HepG2 (cell line): ENCODE data around the gene ALKBH2. TPM values are rescaled to one million over a fixed set of nuclear protein-coding genes. Genes with fewer than 3 reads are reported as not detected.

Experiments used
- CBX5 ChIP-seq: sonication (generic); formaldehyde crosslinking; IDR thresholded peaks from 2 replicates; pipeline ENCODE4 v1.4.0; 2020; ENCODE audit warnings: missing genetic modification reagents, borderline replicate concordance
- CSRNP2 ChIP-seq: sonication (generic); formaldehyde crosslinking; conservative IDR thresholded peaks from 2 replicates; pipeline ENCODE4 v1.8.0; 2022; ENCODE audit warnings: low read depth, missing genetic modification reagents
- CTCF ChIP-seq: sonication (generic); formaldehyde crosslinking; IDR thresholded peaks from 2 replicates; pipeline ENCODE4 v1.5.0; 2020; ENCODE audit warnings: mild to moderate bottlenecking, missing genetic modification reagents, moderate library complexity
- HOXA9 ChIP-seq: sonication (generic); formaldehyde crosslinking; IDR thresholded peaks from 2 replicates; pipeline ENCODE4 v1.8.1; 2022; ENCODE audit warnings: missing genetic modification reagents, mild to moderate bottlenecking, moderate library complexity, borderline replicate concordance
- IRF1 ChIP-seq: sonication (generic); formaldehyde crosslinking; IDR thresholded peaks from 2 replicates; pipeline ENCODE4 v1.4.0; 2020; ENCODE audit warnings: low read depth, mild to moderate bottlenecking, missing genetic modification reagents
- KLF6 ChIP-seq: IDR thresholded peaks from 2 replicates; pipeline ENCODE4 v1.8.0; 2016; ENCODE audit warnings: missing biosample characterization, missing genetic modification reagents
- MTA1 ChIP-seq: sonication (generic); formaldehyde crosslinking; IDR thresholded peaks from 2 replicates; pipeline ENCODE4 v1.4.0; 2020; ENCODE audit warnings: missing genetic modification reagents, mild to moderate bottlenecking, borderline replicate concordance
- MZF1 ChIP-seq: sonication (generic); formaldehyde crosslinking; IDR thresholded peaks from 2 replicates; pipeline ENCODE4 v1.8.1; 2023; ENCODE audit warnings: mild to moderate bottlenecking, missing genetic modification reagents, borderline replicate concordance
- NCOR1 ChIP-seq: fragments of 200-600 bp; sonication (generic); IDR thresholded peaks from 2 replicates; pipeline ENCODE4 v1.7.0; 2017; ENCODE audit warnings: antibody characterized with exemption, low read length, borderline replicate concordance
- PLSCR1 ChIP-seq: sonication (generic); formaldehyde crosslinking; IDR thresholded peaks from 2 replicates; pipeline ENCODE4 v1.5.0; 2020; ENCODE audit warnings: missing genetic modification reagents, mild to moderate bottlenecking, borderline replicate concordance
- RBM22 ChIP-seq: fragments of 200-400 bp; formaldehyde crosslinking; optimal IDR thresholded peaks from 2 replicates; pipeline ENCODE3; 2017; ENCODE audit warnings: mild to moderate bottlenecking, low read length, moderate library complexity
- RXRB ChIP-seq: IDR thresholded peaks from 2 replicates; pipeline ENCODE4 v1.6.1; 2016; ENCODE audit warnings: borderline replicate concordance, missing genetic modification reagents, missing compliant biosample characterization
- SKI ChIP-seq: fragments of 450-650 bp; IDR thresholded peaks from one replicate; pipeline ENCODE4 v1.6.1; 2018; ENCODE audit warnings: mild to moderate bottlenecking; ENCODE audit not compliant: partially characterized antibody
- TGIF2 ChIP-seq: IDR thresholded peaks from 2 replicates; pipeline ENCODE4 v1.6.1; 2016; ENCODE audit warnings: control low read depth, missing compliant biosample characterization
- ZNF549 ChIP-seq: sonication (generic); formaldehyde crosslinking; IDR thresholded peaks from 2 replicates; pipeline ENCODE4 v1.5.0; 2020; ENCODE audit warnings: missing genetic modification reagents
- ZNF616 ChIP-seq: sonication (generic); formaldehyde crosslinking; IDR thresholded peaks from 2 replicates; pipeline ENCODE4 v1.5.0; 2020; ENCODE audit warnings: low read depth, mild to moderate bottlenecking, missing genetic modification reagents
- ZNF839 ChIP-seq: sonication (generic); formaldehyde crosslinking; IDR thresholded peaks from 2 replicates; pipeline ENCODE4 v1.4.0; 2020; ENCODE audit warnings: missing genetic modification reagents, mild to moderate bottlenecking, borderline replicate concordance
- polyA plus RNA-seq, 8 experiments: library from polyadenylated mRNA; depleted of rRNA in 3 of 8; stranded (reverse) in 7 of 8; unstranded in 1 of 8; fragments of >200 nt; fragmentation: Illumina TruSeq in 4 of 8; extraction: Trizol in 4 of 8; gene quantifications; 2 replicates each; pipeline versions ENCODE4 v1.2.1 to v1.2.3, GENCODE V29; 2011 to 2016; ENCODE audit warnings: low read depth in 4 of 8, missing spikeins in 1 of 8, mixed read lengths in 1 of 8; ENCODE audit not compliant: insufficient read depth in 1 of 8
- total RNA-seq, 5 experiments: library from RNA; depleted of rRNA; stranded (reverse); fragments of >200 nt; fragmentation: Illumina TruSeq; extraction: Trizol; gene quantifications; 2 replicates each; pipeline ENCODE4 v1.2.3, GENCODE V29; 2016; ENCODE audit warnings: low read depth in 1 of 5
- TF ChIP-seq, protein P1 (sequence below): IDR thresholded peaks from 2 replicates; pipeline ENCODE4 v1.6.1; 2016; ENCODE audit warnings: low read depth, missing genetic modification reagents, missing compliant biosample characterization

The ALKBH2 gene
- total and polyA plus RNA-seq, 2 of the 13 experiments (the other 11 are each of a cell fraction or from before 2014, with no cell fraction given), result 21.0 to 40.5 TPM

GRCh38 chr12:109097435-109098182 lies 4.3 kb upstream of the ALKBH2 start, which contains the start of gene UNG (continued):
- TF ChIP-seq PLSCR1 (CRISPR knock-in tag) (no peak), ZNF549 (CRISPR knock-in tag) (no peak), RXRB (no peak), IRF1 (peak; percentile 51; the same call in 1 of the 2 replicates), SKI (no peak), NCOR1 (0 out of 2 replicates have a peak, but pooled peaks have one; percentile 35), RBM22 (no peak), MZF1 (CRISPR knock-in tag) (no peak), MTA1 (CRISPR knock-in tag) (0 out of 2 replicates have a peak, but pooled peaks have one; percentile 13), ZNF839 (no peak), KLF6 (CRISPR knock-in tag) (no peak), ZNF616 (CRISPR knock-in tag) (no peak), TGIF2 (CRISPR knock-in tag) (peak; percentile 93), CBX5 (no peak), CSRNP2 (CRISPR knock-in tag) (peak; percentile 72; the same call in 1 of the 2 replicates), HOXA9 (CRISPR knock-in tag) (peak; percentile 81; the same call in 1 of the 2 replicates), CTCF (CRISPR knock-in tag) (no peak)
- TF ChIP-seq, protein P1, sequence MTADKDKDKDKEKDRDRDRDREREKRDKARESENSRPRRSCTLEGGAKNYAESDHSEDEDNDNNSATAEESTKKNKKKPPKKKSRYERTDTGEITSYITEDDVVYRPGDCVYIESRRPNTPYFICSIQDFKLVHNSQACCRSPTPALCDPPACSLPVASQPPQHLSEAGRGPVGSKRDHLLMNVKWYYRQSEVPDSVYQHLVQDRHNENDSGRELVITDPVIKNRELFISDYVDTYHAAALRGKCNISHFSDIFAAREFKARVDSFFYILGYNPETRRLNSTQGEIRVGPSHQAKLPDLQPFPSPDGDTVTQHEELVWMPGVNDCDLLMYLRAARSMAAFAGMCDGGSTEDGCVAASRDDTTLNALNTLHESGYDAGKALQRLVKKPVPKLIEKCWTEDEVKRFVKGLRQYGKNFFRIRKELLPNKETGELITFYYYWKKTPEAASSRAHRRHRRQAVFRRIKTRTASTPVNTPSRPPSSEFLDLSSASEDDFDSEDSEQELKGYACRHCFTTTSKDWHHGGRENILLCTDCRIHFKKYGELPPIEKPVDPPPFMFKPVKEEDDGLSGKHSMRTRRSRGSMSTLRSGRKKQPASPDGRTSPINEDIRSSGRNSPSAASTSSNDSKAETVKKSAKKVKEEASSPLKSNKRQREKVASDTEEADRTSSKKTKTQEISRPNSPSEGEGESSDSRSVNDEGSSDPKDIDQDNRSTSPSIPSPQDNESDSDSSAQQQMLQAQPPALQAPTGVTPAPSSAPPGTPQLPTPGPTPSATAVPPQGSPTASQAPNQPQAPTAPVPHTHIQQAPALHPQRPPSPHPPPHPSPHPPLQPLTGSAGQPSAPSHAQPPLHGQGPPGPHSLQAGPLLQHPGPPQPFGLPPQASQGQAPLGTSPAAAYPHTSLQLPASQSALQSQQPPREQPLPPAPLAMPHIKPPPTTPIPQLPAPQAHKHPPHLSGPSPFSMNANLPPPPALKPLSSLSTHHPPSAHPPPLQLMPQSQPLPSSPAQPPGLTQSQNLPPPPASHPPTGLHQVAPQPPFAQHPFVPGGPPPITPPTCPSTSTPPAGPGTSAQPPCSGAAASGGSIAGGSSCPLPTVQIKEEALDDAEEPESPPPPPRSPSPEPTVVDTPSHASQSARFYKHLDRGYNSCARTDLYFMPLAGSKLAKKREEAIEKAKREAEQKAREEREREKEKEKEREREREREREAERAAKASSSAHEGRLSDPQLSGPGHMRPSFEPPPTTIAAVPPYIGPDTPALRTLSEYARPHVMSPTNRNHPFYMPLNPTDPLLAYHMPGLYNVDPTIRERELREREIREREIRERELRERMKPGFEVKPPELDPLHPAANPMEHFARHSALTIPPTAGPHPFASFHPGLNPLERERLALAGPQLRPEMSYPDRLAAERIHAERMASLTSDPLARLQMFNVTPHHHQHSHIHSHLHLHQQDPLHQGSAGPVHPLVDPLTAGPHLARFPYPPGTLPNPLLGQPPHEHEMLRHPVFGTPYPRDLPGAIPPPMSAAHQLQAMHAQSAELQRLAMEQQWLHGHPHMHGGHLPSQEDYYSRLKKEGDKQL (CRISPR knock-in tag), result no peak
